Retinal pigment epithelial cell (primary cell): Measurements from ENCODE around the gene DST.
A peak's percentile ranks its signal among the peaks of the same experiment; 100 is the strongest.

Experiments
- DNase-seq: peaks from one replicate; pipeline ENCODE4 v3.0.0-alpha.2; 2010; ENCODE audit warnings: low read depth
- H3K4me3 ChIP-seq: 2 replicates; pipeline ENCODE4 v1.5.1; 2011; ENCODE audit warnings: mild to moderate bottlenecking, low read length, control low read depth, moderate library complexity
- CTCF ChIP-seq: conservative IDR thresholded peaks from 2 replicates; pipeline ENCODE4 v1.5.1; 2011; ENCODE audit warnings: low read depth, low read length, control low read depth, inconsistent platforms

The DST gene

GRCh38 chr6:56688521-56688920, 45.8 kb upstream of the DST start:
- DNase-seq, result no peak
- H3K4me3 ChIP-seq, result no peak overlapping the region
- no peak for TF ChIP-seq CTCF

GRCh38 chr6:56687551-56687950, 44.9 kb upstream of the DST start:
- no peak for TF ChIP-seq CTCF
- DNase-seq, result no peak

GRCh38 chr6:56686429-56686828, 43.7 kb upstream of the DST start:
- H3K4me3 ChIP-seq, result no peak overlapping the region
- TF ChIP-seq CTCF, result no peak
- no peak for DNase-seq

More at GRCh38 chr6:56687551-56687950, 44.9 kb upstream of the DST start:
- H3K4me3 ChIP-seq, result no peak overlapping the region

- no peak for TF ChIP-seq CTCF
- H3K4me3 ChIP-seq, result no peak overlapping the region
These were observed 43.3 kb upstream of the DST start for GRCh38 chr6:56685994-56686393.

GRCh38 chr6:56685102-56685733, 42.5 kb upstream of the DST start:
- H3K4me3 ChIP-seq, result no peak overlapping the region
- no peak for TF ChIP-seq CTCF
- DNase-seq, result no peak

More at GRCh38 chr6:56685994-56686393, 43.3 kb upstream of the DST start:
- no peak for DNase-seq

- DNase-seq, result no peak
- TF ChIP-seq CTCF, result no peak
- H3K4me3 ChIP-seq, result no peak overlapping the region
These were observed 41.8 kb upstream of the DST start for GRCh38 chr6:56684342-56685101.

- DNase-seq, result peak; percentile 64
- TF ChIP-seq CTCF, result no peak
- no peak overlapping the region for H3K4me3 ChIP-seq
These were observed 41.2 kb upstream of the DST start for GRCh38 chr6:56683882-56684281.
